K562 (cell line): ENCODE data around the gene PRDX2. TPM values are rescaled to one million over a fixed set of nuclear protein-coding genes. Genes with fewer than 3 reads are reported as not detected.

Experiments used
- HSF4 ChIP-seq: fragments of 250-450 bp; sonication (Bioruptor Pico); IDR thresholded peaks from 2 replicates; pipeline ENCODE4 v2.1.2; 2022; ENCODE audit warnings: mild to moderate bottlenecking, moderate library complexity, borderline replicate concordance
- PHB2 ChIP-seq: fragments of 450-650 bp; IDR thresholded peaks from 2 replicates; pipeline ENCODE4 v1.6.1; 2017; ENCODE audit warnings: low read depth
- RCOR1 ChIP-seq, 2 experiments: IDR thresholded peaks; 2 replicates each; pipeline ENCODE4 v1.6.1; 2012; ENCODE audit warnings: low read depth in 2 of 2, low read length in 2 of 2, borderline replicate concordance in 1 of 2, improper control_type of control experiment in 1 of 2
- ZHX1 ChIP-seq: fragments of 150-350 bp; conservative IDR thresholded peaks from 2 replicates; pipeline ENCODE4 v1.6.1; 2014; ENCODE audit warnings: low read length
- ZNF282 ChIP-seq: sonication (generic); formaldehyde crosslinking; IDR thresholded peaks from 2 replicates; pipeline ENCODE4 v1.8.1; 2023; ENCODE audit warnings: missing genetic modification reagents
- polyA plus RNA-seq, 8 experiments: library from polyadenylated mRNA; depleted of rRNA in 4 of 8; stranded (reverse) in 5 of 8; unstranded in 3 of 8; fragments of >200 nt; fragmentation: Nextera tagmentation in 2 of 8; fragmentation: Illumina TruSeq in 1 of 8; extraction: Ambion mirVana in 2 of 8; extraction: Trizol in 1 of 8; gene quantifications; 2 replicates each; pipeline versions ENCODE4 v1.2.1 to v1.2.3, GENCODE V29; 2011 to 2014; ENCODE audit warnings: inconsistent platforms in 1 of 8, missing spikeins in 1 of 8
- total RNA-seq, 7 experiments: library from RNA; depleted of rRNA in 6 of 7; stranded (reverse); fragments of >200 nt in 6 of 7; fragmentation: Illumina TruSeq in 2 of 7; extraction: Trizol in 2 of 7; gene quantifications; 2 replicates each; pipeline versions ENCODE4 v1.2.1 to v1.2.3, GENCODE V29; 2011 to 2021; ENCODE audit warnings: low replicate concordance in 1 of 7
- TF ChIP-seq, protein P1 (sequence below): fragments of 200-600 bp; sonication (generic); IDR thresholded peaks from one replicate; pipeline ENCODE4 v1.6.1; 2012; ENCODE audit warnings: mild to moderate bottlenecking, low read depth, low read length, inconsistent platforms
- TF ChIP-seq, protein P2 (sequence below): fragments of 450-650 bp; IDR thresholded peaks from one replicate; pipeline ENCODE4 v1.6.1; 2018; ENCODE audit warnings: mild to moderate bottlenecking, moderate library complexity; ENCODE audit not compliant: partially characterized antibody

Gene PRDX2
- total and polyA plus RNA-seq, 9 of the 15 experiments (the other 6 are each of a cell fraction or from before 2014, with no cell fraction given), result 206 to 1,183 (median 415) TPM

- TF ChIP-seq, protein P1, sequence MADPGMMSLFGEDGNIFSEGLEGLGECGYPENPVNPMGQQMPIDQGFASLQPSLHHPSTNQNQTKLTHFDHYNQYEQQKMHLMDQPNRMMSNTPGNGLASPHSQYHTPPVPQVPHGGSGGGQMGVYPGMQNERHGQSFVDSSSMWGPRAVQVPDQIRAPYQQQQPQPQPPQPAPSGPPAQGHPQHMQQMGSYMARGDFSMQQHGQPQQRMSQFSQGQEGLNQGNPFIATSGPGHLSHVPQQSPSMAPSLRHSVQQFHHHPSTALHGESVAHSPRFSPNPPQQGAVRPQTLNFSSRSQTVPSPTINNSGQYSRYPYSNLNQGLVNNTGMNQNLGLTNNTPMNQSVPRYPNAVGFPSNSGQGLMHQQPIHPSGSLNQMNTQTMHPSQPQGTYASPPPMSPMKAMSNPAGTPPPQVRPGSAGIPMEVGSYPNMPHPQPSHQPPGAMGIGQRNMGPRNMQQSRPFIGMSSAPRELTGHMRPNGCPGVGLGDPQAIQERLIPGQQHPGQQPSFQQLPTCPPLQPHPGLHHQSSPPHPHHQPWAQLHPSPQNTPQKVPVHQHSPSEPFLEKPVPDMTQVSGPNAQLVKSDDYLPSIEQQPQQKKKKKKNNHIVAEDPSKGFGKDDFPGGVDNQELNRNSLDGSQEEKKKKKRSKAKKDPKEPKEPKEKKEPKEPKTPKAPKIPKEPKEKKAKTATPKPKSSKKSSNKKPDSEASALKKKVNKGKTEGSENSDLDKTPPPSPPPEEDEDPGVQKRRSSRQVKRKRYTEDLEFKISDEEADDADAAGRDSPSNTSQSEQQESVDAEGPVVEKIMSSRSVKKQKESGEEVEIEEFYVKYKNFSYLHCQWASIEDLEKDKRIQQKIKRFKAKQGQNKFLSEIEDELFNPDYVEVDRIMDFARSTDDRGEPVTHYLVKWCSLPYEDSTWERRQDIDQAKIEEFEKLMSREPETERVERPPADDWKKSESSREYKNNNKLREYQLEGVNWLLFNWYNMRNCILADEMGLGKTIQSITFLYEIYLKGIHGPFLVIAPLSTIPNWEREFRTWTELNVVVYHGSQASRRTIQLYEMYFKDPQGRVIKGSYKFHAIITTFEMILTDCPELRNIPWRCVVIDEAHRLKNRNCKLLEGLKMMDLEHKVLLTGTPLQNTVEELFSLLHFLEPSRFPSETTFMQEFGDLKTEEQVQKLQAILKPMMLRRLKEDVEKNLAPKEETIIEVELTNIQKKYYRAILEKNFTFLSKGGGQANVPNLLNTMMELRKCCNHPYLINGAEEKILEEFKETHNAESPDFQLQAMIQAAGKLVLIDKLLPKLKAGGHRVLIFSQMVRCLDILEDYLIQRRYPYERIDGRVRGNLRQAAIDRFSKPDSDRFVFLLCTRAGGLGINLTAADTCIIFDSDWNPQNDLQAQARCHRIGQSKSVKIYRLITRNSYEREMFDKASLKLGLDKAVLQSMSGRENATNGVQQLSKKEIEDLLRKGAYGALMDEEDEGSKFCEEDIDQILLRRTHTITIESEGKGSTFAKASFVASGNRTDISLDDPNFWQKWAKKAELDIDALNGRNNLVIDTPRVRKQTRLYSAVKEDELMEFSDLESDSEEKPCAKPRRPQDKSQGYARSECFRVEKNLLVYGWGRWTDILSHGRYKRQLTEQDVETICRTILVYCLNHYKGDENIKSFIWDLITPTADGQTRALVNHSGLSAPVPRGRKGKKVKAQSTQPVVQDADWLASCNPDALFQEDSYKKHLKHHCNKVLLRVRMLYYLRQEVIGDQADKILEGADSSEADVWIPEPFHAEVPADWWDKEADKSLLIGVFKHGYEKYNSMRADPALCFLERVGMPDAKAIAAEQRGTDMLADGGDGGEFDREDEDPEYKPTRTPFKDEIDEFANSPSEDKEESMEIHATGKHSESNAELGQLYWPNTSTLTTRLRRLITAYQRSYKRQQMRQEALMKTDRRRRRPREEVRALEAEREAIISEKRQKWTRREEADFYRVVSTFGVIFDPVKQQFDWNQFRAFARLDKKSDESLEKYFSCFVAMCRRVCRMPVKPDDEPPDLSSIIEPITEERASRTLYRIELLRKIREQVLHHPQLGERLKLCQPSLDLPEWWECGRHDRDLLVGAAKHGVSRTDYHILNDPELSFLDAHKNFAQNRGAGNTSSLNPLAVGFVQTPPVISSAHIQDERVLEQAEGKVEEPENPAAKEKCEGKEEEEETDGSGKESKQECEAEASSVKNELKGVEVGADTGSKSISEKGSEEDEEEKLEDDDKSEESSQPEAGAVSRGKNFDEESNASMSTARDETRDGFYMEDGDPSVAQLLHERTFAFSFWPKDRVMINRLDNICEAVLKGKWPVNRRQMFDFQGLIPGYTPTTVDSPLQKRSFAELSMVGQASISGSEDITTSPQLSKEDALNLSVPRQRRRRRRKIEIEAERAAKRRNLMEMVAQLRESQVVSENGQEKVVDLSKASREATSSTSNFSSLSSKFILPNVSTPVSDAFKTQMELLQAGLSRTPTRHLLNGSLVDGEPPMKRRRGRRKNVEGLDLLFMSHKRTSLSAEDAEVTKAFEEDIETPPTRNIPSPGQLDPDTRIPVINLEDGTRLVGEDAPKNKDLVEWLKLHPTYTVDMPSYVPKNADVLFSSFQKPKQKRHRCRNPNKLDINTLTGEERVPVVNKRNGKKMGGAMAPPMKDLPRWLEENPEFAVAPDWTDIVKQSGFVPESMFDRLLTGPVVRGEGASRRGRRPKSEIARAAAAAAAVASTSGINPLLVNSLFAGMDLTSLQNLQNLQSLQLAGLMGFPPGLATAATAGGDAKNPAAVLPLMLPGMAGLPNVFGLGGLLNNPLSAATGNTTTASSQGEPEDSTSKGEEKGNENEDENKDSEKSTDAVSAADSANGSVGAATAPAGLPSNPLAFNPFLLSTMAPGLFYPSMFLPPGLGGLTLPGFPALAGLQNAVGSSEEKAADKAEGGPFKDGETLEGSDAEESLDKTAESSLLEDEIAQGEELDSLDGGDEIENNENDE, result no peak
- TF ChIP-seq HSF4 (CRISPR knock-in tag) (no peak), RCOR1 (IDR thresholded peaks at IDR 0.05; ENCODE audit: borderline replicate concordance in 1 of 2, low read depth in 2 of 2, low read length in 2 of 2) (peak; percentile 24 to 52; a peak in 3 of 4 replicates), PHB2 (no peak), ZHX1 (no peak; the same call in 1 of the 2 replicates), ZNF282 (CRISPR knock-in tag) (0 out of 2 replicates have a peak, but pooled peaks have one; percentile 52)
- TF ChIP-seq, protein P2, sequence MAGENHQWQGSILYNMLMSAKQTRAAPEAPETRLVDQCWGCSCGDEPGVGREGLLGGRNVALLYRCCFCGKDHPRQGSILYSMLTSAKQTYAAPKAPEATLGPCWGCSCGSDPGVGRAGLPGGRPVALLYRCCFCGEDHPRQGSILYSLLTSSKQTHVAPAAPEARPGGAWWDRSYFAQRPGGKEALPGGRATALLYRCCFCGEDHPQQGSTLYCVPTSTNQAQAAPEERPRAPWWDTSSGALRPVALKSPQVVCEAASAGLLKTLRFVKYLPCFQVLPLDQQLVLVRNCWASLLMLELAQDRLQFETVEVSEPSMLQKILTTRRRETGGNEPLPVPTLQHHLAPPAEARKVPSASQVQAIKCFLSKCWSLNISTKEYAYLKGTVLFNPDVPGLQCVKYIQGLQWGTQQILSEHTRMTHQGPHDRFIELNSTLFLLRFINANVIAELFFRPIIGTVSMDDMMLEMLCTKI, result no peak
Observed at GRCh38 chr19:12847159-12848139, 45.8 kb upstream of the PRDX2 start (continued).
